ENCODE data around the gene RAB36.

RAB36 gene

DNA sequence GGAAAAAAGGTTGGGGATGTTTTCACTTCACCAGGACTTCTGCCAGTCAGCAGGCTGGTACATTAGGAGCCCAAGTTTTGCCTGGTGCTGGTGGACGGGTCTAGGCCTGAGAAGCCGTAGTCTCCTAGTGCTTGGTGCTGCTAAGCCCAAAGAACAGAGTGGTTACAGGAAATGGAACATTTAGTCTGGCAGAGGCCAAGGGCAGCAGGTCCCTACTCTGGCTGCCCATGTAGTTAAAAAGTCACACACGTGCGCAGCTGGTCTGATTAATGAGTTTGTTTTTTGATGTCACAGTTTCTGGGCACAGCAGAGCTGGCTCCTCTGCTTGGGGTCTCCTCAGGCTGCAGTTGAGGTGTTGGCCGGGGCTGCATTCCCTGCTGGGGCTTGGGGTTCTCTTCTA is 55.6 kb downstream of the RAB36 start:
- in situ Hi-C loops (cut with MboI; ENCODE audit: low sequenced_read_pairs), result no loop called here

DNA sequence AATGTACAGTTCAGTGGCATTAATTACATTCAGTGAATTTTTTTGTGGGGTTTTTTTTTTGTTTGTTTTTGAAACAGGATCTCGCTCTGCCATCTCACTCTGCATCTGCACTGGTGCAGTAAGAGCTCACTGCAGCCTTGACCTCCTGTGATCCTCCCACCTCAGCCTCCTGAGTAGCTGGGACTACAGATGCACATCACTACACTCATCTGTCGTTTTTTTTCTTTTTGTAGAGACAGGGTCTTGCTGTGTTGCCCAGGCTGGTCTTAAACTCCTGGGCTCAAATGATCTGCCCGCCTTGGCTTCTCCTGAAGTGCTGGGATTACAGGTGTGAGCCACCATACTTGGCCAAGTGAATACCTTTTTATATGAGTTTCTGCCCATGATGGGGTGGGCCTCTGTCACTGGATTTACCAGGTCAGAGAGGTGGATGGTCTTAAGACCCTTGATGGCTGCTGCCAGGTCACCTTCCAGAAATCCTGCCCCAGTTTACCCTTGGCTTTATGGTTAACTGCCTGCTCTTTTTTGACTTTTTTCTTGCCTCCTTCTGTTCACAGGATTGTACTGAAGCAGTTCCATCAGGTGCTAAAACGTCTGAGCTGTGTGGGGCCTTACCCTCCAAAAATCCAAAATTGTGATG is 57.7 kb downstream of the RAB36 start:
- in situ Hi-C loops (cut with MboI; ENCODE audit: low sequenced_read_pairs), result no loop called here

DNA sequence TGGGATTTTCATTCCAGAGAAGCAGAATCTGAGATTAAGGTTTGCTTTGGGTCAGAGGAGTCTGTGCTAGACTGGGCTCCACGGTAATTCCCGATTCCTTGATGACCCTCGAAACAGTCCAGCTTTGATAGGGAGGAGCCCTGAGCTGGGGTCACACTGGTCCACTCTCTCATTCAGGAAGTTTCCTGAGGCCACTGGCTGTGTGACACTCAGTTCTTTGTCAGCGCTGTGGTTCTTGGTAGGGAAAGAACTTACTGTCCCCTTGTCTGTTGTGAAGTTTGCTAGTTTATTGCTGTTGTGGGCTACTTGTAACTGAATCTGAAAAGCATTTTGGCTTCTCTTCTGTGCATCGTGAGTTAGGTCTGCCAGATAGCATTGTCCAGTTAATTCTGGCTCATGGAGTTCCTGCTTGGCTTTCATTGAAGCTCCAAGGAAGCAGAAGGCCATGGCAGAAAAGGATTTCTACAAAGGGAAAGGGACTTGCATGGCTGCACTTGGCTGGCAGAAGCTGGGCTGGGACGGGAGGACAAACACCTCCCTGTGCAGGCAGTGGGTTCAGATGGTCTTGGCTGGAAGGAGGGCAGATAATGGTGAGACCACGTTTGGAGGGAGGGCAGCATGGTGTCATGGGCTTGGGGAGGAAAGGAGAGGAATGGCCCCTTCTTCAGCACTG is 58.3 kb downstream of the RAB36 start:
- in situ Hi-C loops (cut with MboI; ENCODE audit: low sequenced_read_pairs), result no loop called here

DNA sequence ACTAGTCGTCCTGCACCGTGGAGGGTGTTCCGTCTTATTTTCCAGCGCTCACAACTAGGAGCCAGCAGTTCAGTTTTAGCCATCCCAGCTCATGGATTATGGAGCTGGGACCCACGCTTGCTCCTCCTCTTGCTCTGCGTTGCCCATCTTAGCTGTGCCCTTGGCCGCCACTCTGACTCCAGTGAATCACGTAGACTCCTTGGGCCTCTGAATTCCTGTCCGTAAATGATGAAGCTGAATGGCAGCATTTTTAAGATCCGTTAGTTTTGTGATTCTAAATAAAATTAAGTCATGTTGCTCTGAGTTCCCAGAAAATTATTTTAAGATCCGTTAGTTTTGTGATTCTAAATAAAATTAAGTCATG is 58.8 kb downstream of the RAB36 start:
- in situ Hi-C loops (cut with MboI; ENCODE audit: low sequenced_read_pairs), result no loop called here

DNA sequence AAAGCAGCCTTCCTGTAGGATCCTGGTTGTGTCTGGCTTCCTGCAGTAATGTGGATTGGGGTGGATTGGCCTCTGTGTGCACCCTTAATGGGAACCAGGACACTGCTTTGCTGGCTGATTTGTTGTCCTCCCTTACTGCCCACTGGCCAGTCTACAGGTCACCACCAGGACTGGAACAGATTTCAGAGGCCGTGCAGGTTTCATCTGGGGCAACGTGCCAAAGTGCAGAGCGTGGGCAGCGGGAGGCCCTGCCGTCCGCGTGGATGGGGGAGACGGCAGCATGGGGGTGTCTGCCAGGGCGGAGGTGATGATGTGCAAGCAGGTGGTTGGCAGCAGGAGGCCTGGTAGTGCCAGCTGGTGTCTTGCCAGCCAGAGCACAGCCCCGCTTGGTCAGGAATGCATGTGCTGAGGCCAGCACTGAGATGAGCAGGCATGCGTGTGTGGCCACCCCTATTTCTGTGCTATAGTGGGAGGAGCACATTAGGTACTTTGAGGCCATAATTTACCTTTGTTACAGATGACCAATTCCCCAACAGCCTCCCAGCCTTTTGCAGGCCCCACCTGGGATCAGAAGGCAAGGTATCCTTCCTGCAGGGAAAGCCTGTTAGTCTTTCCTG is 59.4 kb downstream of the RAB36 start:
- in situ Hi-C loops (cut with MboI; ENCODE audit: low sequenced_read_pairs), result no loop called here

DNA sequence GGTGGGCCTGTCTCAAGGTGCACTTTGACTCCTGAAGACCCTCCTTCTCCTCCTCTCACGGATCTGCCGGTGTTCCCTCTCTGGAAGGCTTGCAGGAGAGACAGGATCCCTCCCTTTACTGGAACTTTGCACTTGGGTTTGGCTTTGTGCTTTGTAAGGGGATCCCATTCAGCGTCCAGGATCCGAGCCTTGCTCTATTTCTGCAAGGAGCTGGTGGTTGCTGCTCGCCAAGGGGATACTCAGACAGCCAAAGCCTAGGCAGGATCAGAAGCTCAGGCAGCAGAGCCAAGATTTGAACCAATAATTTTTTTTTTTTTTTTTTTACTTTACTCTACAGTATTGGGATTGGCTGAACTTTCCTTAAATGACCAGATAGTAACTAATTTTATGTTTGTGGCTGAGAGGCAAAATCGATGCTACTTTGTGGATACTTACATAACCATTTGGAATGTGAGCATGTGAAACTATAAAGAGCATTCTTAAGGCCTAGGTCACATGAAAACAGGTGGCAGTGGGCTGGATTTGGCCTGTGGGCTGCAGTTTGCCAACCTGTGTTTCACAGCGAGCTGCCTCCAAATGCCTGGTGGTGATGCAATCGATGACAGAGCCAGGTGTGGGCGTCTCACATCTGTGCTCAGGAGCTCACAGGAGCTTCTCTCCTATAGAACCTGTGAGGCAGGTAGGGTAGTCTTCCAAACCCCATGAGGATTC is 60.2 kb downstream of the RAB36 start:
- in situ Hi-C loops (cut with MboI; ENCODE audit: low sequenced_read_pairs), result no loop called here

DNA sequence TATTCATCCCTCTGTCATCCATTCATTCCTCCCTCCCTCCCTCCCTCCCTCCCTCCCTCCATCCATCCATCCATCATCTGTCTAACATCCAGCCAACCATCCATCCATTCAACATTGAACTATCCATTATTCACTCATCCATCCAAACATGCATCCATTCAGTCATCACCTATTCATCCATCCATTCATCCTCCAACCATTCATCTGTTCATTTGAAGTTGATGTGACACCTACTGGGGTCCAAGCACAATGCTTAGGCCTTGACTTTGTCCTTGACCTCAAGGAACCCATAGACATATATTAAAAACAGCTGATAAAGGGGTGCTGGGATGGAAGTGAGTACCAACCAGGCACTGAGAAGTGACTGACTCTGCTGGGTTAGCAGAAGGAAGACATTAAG is 61.6 kb downstream of the RAB36 start:
- in situ Hi-C loops (cut with MboI; ENCODE audit: low sequenced_read_pairs), result no loop called here

DNA sequence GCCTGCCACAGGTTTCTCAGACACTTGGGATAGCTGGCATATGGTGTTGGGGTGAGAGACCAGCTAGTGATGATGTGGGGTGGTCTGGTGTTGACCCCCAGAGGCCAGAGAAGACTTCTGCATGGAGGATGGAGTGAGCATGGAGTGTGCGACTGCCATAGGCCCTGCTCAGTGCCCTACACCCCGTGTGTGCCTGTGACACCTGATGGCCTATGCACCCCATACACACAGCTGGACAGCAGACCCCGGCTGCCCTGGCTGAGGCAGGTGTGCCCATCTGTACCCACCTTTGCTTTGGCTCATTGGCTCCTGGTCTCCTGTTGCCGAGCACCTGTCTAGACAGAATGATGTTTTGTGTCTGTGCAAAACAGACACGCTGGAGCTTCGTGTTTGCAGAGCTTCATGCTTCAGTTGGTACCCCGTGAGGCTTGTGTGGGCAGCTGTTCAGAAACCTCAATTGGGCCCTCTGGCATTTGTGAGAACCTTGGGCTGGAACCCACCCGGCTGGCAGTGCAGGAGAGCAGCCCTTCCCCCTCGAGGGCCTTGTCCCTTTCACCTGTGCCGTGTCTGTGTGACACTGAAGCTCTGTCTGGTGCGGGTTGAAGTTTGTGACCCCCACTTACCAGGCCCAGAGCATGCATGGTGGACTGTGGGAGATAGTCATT is 62.6 kb downstream of the RAB36 start:
- in situ Hi-C loops (cut with MboI; ENCODE audit: low sequenced_read_pairs), result no loop called here

DNA sequence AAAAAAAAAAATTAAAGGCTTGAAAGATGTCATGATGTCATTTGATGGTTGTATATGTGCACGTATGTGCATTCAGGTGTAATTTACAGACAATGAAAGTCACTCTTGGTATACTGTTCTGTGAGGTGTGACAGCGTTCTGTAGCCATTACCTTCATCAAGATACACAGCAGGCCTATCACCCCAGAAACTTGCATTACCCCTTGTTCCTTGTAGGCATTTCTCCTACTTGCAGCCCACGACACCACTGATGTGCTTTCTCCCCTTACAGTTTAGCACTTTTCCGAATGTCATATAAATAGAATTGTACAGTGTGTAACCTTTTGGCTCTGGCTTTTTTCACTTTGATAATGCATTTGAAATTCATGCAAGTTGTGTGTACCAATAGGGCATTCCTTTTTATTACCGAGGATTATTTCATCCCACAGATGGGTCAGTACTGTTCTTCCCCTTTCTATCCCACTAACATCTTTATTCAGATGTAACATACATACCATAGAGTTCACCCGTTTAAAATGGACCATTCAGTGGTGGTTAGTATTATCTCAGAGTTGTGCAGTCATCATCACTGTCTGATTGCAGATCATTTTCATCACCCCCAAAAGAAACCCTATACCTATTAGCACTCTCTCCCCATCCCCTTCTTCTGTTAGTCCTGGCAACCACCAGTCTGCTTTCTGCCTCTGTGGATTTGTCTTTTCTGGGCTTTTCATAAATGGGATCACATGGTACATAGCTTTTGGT is 65.3 kb downstream of the RAB36 start:
- in situ Hi-C loops (cut with MboI; ENCODE audit: low sequenced_read_pairs), result no loop called here

DNA sequence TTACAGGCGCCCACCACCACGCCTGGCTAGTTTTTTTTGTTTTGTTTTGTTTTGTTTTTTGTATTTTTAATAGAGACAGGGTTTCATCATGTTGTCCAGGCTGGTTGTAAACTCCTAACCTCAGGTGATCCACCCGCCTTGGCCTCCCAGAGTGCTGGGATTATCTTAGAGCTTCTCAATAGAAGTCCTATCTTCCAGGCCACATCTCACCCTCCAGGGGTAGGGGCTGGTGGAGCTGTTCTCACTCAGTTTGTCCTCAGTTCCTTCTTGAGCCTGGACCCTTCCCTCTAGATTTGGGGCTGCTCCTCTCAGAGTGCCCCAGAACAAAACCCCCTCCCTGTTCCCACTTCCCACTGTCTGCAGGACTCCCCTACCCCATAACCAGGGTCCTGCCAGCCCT is 66.3 kb downstream of the RAB36 start:
- in situ Hi-C loops (cut with MboI; ENCODE audit: low sequenced_read_pairs), result no loop called here

DNA sequence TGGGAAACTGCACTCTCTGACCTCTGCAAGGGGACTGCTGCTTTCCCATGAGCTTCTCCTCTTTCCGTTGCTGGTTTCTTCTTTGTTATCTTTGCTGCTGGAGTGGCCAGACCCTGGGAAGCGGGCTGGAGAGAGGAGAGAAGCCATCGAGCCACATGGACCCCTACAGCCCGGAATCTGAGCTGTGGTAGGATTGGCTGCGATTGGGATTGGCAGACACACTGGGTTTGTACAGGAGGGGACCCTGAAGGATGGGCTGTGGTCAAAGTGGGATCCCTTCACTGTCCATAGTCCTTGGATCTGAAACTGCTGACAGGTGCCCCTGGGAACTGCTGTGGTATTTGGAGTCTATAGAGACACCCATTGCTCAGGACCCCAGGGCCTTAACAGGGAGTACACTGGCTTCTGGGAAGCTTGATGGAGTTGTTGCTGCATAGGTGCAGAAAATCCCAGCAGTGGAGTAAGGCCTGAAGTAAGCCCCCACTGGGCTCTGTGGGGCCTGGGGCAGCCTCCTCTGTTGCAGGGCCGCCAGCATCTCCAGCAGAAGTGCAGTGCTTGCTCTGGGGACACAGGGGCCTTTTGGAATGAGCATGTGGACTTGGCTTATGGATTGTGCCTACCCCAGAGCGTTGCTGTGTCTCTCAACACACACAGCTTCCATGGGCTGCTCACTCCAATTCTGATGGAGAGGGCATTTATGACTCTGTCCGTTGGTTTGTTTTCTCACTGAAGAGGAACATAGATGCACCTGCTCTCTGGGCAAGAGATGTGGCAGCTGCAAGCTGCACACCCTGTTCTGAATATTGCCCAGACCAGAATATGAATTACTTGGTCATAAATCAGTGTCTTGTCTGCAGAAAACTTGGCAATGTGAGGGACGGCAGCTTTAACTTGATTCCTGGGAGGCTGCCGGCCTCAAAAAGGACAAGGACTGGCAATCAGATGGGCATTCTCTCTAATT is 67.1 kb downstream of the RAB36 start:
- in situ Hi-C loops (cut with MboI; ENCODE audit: low sequenced_read_pairs), result no loop called here

DNA sequence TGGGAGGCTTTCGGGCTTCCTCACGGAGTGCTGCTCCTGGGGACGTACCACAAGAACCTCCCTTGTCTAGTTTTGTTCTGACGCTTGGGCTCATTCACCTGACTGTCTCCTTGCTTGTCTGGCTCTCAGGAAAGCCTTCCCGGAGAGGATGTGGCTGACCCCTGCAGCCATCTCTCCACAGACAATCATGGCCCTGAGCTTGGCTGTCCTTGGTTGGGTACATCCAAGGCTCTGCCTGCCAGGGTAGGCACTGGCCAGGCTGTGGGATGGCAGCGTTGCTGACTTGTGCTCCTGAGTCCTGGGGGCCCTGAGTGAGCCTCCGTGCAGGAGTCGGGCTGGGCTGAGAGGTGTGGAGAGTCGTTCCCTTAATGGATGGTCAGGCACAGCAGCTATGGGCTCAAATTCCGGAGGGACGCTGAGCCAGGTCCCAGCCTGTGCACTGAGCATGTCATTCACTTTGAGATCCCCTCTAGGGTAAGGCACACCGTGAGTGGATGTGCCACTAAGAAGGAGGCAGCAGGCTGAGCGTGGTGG is 67.8 kb downstream of the RAB36 start:
- in situ Hi-C loops (cut with MboI; ENCODE audit: low sequenced_read_pairs), result no loop called here

DNA sequence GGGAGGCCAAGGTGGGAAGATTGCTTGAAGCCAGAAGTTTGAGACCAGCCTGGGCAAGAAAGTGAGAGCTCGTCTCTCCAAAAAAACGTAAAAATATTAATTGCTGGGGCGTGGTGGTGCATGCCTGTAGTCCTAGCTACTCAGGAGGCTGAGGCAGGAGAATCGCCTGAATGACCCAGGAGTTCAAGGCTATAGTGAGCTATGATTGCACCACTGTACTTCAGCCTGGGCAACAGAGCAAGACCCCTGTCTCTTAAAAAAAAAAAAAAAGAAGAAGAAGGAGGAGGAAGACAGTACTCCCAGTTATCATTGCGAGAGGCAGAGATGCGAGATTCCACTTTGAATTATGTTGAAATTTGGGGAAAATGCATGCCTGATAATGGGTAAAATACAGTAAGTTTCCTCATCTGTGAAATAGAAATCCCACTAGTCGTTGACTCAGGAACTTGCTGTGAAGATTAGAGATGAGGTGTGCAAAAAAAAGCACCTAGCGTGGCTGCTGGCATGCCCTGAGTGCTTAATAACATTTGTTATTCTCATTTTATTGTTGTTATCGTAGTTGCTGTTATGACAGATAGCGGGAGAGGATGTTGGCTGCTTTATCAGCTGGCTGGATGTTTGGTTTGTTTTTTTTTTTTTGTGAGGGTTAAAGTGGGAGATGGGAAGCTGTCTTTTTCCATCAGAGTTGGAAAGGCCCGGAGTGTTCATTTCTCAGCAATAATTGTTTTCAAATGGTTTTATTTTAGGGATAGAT is 68.5 kb downstream of the RAB36 start:
- in situ Hi-C loops (cut with MboI; ENCODE audit: low sequenced_read_pairs), result no loop called here

Data from HL-60/S4 (cell line).